NCI-H1436 (cell line): Measurements from ENCODE around the gene PTPN7.
A peak's percentile ranks its signal among the peaks of the same experiment; 100 is the strongest.
"Not testable (repeated sequence)": the region's sequence is repeated elsewhere in the genome, so short reads cannot be mapped to it uniquely, and the experiment has no call there.

Experiments
- DNase-seq: peaks from one replicate; lab custom pipeline; 2025; lab: John Stamatoyannopoulos, UW

Gene PTPN7

DNA sequence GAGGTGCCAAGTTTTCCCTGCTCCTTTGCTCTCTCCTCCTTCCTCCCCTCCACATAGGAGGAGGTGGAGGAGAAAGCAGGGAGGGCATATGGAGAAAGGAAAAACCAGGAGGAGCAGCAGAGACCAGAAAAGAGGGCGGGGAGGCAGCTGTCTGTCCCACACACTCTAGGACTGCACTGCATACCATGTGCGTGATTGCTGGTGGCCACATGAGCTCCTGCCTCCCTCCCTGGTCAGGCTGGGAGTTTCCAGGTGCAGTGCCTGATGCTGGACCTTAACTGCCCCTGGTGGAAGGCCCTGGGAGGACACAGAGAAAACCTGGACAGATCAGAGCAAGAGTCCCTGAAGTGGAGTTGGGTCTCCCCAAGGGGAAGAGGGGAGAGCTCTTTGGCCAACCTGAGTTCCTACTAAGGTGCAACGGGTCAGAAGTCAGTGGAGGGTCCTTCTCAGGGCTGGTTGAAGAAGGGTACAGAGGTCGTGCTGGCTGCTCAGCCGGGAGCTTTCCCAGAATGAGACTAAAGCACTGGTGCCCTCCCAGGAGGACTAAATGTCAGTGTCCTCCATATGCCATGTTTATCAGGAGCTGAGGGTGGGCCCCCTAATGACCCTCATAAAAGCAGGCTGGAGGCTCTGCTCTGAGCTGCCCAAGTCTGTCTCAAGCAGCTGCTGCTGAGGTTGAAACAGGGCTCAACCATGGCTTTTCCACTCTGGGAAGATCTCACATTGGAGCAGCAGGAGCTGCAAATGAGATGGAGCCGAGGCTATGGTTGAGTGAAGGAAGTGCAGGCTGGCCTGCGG is 29.7 kb upstream of the PTPN7 start:
- DNase-seq = no peak

DNA sequence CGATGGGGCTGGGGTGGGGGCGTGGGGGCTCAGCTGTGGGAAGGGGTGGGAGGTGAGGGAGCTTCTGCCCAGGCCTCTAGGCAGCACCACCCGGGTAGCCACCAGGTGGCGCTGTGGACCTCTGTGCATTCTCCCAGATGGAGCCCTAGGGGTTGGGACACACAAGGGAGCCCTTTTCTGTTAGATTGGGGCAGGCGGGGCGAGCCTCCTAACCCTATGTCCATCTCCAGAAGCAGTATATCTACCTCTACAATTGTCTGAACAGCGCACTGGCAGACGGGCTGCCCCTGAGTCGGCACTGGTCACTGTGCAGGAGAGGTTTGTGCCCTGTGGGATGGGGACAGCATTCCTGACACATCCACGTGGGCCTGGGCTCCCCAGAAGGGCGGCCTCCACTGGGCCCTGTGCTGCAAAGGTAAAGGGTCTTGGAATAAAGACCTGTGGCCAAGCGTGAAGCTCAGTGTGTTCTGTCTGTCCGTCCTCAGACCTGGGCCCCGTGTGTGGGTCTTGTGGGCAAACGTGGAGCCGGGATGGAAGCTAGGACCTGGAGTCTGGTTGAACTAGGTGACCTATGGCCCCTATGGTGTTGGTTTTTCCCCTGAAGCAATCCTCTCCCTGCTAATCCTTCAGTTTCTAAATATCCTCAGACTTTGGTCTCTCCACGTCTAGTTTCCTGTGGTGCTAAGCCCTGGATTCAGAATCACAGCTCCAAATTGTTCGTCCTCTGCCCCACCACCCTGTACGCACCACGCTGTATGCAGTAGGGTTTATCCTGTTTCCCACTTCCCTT is 28.8 kb upstream of the PTPN7 start:
- DNase-seq = peak; percentile 88

DNA sequence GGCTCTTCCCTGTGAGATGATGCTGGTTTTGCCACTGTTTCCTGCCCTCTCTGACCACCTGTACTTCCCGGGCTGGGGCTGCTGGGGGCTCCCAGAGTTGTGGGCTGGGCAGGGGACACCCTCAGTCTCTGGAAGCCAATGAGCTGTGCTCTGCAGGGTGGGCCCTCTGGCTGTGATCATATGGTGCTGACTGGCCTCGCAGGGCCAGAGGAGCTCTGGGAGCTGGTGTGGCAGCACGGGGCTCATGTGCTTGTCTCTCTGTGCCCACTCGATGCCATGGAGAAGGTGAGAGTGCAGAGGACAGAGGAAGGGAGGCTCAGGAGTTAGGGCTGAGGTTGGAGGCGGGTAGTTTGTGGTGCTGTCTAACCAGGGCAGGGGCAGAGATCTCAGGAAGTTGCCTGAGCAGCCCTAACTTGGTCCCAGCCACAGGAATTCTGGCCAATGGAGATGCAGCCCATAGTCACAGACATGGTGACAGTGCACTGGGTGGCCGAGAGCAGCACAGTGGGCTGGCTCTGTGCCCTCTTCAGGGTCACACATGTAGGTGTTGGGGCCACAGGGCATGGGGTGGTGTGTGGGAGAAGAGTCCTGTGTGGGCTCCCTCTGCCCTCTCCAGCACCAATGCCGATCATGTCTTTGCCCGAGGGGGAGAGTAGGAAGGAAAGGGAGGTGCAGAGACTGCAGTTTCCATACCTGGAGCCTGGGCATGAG is 27.4 kb upstream of the PTPN7 start:
- no peak for DNase-seq

DNA sequence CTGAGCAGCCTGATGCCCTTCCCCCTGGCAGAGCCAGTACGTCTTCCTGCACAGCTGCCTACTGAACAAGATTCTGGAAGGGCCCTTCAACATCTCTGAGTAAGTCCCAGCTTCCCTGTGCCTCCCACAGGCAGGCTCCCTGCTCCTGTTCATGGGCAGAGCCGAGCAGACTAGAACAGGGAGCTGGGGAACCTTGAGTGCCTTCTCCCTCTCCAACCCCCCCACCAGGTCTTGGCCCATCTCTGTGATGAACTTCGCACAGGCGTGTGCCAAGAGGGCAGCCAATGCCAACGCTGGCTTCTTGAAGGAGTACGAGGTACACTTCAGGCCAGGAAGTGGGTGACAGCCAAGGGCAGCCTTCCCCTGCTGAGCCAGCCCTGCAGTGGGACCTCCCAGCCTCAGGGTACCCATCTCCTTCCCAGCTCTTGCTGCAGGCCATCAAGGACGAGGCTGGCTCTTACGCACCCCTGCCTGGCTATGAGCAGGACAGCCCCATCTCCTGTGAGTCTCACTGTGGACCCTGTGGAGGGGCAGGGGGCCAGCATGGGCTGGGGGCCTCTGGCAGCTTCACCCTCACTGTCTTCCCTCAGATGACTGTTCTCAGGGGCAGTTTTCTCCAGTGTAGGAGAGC is 26.8 kb upstream of the PTPN7 start:
- no peak for DNase-seq

DNA sequence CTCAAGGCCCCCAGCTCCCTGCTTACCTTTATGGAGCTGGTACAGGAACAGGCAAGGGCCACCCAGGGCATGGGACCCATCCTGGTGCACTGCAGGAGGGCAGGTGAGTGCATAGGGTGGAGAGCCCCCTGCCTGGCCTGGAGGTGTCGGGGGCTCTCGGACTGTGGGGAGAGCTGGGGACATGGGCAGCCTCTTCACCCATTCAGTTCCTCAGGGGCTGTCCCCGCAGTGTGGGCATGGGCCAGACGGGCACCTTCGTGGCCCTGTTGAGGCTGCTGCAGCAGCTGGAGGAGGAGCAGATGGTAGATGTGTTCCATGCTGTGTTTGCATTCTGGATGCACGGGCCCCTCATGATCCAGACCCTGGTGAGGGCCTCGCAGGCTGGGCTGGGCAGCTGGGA is 25.9 kb upstream of the PTPN7 start:
- no peak for DNase-seq

DNA sequence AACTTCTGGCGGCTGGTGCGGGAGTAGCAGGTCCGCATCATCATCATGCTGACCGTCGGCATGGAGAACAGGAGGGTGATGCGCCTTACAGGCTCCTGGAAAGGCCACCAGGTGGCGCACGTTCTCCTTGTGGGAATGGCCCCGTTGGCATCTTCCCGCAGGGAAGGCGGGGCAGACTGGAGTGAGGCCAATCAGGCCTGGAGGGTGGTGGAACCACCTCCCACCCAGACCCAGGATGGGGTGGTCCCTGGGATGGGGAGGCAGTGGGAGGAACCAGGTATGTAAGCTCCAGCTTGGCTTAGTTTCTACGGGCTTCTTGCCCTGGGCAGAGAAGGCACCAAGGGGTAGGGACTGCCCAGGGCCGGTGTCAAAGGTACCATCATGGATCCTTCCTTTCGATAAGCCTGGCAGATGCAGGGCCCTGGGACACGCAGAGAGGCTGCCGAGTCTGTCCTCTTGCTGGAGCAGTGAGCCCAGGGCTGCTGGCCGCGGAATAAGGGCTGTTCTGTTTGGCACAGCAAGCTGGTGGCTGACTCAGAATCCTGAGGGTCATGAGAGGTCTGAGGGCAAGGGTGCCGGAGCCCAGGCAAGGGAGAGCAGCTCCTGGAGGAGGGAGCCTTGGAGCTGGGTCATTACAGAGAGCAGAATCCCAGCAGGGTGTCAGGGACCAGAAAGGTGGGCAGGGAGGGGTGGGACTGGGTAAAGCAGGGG is 24.5 kb upstream of the PTPN7 start:
- peak; percentile 97 for DNase-seq

DNA sequence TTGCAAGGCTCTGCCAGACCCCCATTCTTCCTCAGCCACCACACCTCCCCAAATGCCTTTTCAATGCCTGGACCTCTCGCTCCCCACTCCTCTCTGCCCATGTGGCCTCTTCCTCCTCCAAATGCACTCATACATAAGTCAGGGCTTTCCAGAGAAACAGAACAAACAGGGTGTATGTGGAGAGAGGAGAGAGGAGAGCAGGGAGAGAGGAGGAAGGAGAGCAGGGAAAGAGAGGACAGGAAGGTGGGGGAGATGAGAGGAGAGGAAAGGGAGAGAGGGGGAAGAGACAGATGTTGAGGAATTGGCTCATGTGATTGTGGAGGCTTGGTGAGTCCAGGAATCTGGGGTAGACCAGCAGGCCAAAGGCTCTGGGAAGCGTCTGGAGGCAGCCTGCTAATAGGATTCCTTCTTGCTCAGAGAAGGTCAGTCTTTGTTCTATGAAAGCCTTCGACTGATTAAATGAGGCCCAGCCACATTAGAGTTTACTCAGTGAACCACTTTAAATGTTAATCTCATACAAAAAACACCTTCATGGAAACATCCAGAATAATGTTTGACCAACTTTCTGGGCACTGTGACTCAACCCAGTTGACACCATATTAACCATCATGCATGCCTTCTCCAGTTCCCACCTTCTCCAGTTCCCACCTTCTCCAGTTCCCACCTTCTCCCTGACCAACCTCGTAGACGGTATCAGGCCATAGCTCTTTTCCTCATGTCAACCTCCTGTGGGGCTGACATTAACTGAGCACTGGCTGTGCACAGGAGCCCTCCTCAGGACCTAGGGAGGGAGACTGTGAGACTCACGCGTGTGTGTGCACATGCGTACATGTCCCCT is 21.9 kb upstream of the PTPN7 start:
- no peak for DNase-seq

DNA sequence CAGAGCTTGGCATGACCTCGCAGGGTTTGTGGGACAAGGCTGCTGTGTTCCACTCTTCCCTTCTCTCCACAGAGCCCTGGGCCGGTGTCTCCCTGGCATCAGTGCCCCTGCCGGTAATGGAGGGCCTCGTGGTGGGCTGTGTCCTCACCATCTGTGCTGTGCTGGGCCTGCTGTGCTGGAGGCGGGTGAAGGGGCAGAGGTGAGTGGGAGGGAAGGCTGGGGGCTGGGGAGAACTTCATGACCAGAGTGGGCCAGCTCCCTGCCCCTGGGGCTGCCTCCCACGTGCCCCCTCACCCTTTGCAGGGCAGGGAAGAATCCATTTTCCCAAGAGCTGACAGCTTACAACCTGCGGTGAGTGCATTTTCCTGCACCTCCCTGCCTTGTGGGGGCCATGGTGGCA is 21.2 kb upstream of the PTPN7 start:
- DNase-seq = no peak

DNA sequence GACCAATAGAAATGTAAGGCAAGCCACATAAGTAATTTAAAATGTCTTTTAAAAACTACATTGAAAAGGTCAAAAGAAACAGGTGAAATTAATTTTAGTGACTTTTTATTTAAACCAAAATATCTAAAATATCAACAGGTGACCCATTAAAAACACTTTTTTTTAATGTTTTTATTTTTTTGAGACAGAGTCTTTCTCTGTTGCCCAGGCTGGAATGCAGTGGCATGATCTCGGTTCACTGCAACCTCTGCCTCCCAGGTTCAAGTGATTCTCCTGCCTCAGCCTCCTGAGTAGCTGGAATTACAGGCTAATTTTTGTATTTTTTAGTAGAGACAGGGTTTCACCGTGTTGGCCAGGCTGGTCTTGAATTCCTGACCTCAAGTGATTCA is 20.3 kb upstream of the PTPN7 start:
- DNase-seq = not testable (repeated sequence)

DNA sequence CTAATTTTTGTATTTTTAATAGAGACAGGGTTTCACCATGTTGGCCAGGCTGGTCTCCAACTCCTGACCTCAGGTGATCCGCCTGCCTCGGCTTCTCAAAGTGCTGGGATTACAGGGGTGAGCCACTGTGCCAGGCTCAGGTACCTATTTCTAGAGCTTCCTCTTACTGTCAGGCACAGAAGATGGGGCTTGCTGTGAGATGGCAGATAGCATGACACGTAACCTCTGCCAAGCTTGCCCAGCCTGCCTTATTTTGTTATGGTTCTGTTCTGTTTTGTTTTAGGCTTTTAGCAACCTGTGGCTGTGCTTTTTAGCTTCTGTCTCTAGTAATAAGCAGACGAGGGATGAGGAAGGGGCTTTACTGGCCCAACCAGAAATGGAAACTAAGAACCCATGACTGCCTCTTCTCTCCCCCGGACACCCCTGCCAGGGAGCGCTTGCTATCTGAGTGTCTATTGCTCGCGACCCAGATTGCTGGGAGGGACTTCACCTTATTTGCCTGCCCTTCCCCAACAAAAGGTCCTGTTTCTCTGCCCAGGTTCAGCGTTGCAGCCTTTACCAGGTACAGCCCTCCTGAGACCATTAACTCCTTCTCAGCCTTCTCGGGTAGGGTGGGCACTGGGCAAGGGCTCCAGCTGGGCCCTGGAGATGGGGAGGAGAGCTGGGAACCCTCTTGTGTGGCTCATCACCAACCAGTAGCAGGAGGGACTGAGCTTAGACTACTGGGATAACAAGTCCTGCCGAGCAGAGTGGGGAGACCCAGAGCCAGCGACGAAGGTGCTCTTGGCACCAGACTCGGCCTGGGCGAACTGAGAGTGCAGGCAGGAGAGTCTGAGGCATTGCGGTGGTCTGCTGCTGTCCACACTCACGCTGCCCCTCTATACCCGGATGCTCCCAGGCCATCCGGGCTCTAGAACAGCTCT is 19.7 kb upstream of the PTPN7 start:
- no peak for DNase-seq

DNA sequence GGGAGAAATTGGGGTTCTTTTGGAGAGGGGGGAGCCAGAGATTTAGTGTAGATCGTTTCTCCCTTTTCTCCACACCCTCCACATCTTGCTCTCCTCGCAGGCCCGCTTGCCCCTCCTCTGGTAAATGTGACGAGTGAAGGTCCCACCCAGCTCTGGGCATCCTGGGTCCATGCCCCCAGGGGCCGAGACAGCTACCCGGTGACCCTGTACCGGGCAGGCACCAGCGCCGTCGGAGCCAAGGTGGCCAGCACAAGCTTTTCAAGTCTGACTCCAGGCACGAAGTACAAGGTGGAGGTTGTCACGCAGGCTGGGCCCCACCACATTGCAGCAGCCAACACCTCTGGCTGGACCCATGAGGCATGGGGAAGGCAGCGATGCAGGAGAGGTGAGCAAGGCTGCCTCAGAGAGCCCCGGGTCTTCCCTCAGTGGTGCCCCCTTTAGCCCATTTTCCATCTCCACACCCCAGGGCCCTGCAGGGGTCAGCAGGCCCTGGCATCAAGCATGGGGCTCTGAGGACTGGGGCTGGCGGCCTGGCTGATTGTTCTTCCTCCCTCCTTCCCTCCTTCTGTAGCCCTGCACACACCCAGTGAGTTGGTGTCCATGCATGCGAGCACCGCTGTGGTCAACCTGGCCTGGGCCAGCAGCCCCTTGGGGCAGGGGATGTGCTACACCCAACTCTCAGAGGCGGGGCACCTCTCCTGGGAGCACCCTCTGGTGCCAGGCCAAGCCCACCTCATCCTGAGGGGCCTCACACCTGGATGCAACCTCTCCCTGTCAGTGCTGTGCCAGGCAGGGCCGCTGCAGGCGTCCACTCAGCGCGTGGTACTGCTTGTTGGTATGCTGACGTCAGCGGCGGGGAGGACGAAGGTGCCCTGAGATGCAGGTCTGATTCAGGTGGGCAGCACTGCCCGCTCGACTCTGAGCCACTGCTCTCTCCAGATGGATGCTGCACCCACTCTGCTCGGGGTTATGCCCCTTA is 16.8 kb upstream of the PTPN7 start:
- DNase-seq = no peak

DNA sequence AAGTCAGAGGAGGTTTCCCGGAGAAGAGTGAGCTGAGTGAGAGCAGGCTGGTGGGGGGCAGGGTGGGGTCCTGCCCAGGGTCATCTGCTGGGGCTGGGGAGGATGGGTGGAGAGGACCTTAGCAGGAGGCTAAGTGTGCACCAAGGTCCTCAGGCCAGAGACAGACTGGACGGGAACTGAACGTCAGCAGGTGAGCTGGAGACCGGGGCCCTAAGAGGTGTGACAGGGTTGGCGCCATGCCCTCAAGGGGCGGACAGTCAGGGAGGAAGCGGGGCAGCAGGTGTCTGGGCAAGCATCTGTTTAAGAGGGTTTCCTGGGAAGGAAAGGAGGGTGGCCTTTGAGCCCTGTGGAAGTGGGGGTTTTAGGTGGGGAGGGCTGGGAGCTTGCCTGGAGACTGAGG is 13.6 kb upstream of the PTPN7 start:
- DNase-seq = no peak

DNA sequence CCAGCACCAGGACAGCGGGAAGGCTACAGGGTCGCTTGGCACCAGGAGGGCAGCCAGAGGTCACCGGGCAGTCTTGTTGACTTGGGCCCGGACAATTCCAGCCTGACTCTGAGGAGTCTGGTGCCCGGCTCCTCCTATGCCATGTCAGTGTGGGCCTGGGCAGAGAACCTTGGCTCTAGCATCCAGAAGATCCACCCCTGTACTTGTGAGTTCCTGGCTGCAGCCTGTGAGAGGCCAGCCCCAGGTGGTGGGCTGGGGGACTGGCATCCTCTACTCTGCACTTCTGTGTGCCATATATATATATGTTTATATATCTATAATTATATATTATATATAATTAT is 11.6 kb upstream of the PTPN7 start:
- DNase-seq = no peak

DNA sequence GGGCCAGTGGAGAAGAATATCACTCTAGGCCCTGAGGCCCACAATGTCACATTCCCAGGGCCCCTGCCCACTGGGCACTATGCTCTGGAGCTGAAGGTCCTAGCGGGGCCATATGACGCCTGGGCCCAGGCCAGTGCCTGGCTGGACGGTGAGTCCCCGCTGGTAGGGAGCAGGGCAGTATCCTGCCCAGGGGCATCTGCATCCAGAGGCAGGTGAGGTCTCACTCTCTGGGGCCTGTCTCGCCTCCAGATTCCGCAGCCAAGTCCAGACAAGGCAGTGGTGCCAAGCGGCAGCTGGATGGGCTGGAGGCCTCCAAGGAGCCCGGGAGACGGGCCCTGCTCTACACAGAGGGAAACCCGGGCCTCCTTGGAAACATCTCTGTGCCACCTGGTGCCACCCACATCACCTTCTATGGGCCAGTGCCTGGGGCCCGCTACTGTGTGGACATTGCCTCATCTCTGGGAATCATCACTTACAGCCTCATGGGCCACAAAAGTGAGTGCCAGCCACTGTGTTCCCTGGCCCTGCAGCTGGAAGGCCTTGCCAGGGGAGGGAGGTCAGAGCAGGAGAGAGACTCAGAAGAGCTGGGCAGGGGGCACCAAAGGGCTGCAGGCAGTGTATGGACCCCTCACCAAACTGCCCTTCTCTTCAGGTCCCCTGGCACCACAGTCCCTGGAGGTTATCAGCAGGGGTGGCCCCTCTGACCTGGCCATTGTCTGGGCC is 11.1 kb upstream of the PTPN7 start:
- DNase-seq = no peak

DNA sequence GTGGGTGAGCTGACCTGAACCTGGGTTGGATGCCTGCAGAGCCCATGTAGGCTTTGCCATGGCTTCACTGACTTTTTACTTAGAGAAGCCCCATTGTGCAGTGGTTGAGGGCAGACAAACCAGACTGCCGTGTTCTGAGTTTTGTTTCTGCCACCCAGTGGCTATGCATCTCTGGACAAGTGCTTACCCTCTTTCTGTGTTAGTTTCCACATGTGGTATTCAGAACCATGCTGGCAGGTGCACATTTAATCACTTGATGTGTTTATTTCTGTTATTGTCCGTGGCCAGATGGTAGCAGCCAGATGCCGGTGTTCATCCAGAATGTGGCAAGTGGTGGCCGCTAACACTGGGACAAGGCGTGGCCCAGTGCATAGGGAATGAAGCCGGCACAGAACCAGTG is 10.3 kb upstream of the PTPN7 start:
- no peak for DNase-seq

DNA sequence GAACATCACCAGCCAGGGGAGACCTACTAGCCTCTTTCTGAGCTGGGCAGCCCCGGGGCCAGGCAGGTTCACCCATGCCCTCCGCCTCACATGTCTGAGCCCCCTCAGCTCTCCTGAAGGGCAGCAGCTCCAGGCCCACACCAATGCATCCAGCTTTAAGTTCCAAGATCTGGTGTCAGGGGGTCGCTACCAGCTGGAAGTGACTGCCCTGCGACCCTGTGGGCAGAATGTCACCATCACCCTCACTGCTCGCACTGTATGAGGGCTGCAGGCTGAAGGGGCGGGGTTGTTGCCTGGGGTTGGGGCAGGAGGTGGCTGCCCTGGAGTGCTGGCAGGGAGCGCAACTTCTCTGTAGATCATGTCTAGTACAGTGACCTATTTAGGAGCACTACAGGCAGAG is 8.5 kb upstream of the PTPN7 start:
- no peak for DNase-seq

DNA sequence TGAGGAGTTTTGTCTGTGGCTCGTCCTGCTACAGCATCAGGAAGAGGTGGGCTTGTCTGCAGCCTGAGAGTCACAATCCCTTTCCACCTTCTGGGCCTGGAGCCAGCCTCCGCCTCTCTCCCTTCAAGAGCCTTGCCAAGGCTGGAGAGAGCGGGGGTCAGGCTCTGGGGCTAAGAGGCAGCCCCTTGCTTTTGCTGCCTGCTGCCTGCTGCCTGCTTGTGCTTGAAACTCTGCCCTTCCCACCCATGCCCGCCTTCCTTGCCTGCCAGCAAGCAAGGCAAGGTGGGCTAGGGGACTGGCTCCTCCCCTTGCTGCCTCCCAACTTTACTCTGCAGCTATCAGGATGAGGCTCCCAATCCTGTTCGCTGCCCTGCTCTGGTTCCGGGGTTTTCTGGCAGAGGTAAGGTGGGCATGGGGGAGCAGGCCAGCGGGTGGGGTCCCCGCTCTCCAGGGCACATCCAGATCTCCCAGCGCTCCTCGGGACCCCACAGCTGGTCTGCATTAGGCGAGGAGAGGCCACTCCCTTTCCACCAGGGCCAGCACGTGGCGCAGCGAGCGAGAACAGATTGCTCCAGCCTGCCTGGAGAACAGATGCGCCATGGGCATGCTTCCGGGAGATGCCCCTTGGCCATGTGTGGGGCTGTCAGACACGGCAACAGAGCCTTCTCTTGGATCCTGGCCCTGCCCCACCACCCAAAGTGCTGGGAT is 7.5 kb upstream of the PTPN7 start:
- no peak for DNase-seq
